Upper lobe of right lung (tissue), 1 donor: ENCODE data around the gene STK39. TPM values are rescaled to one million over a fixed set of nuclear protein-coding genes. Genes with fewer than 3 reads are reported as not detected.

Experiments used
- ATAC-seq: fragments of 200-7000 bp; cut with Tn5 transposase; one replicate; pipeline ENCODE4 v1.9.1; 2020; ENCODE audit warnings: mild to moderate bottlenecking, moderate library complexity
- DNase-seq: peaks from one replicate; pipeline ENCODE4 v3.0.0-alpha.2; 2020
- H3K27ac ChIP-seq: fragments of 200-600 bp; one replicate; pipeline ENCODE4 v1.8.0; 2022
- H3K27me3 ChIP-seq: fragments of 200-600 bp; one replicate; pipeline ENCODE4 v1.8.0; 2022; ENCODE audit warnings: mild to moderate bottlenecking
- H3K36me3 ChIP-seq: fragments of 200-600 bp; one replicate; pipeline ENCODE4 v1.8.0; 2022
- H3K4me1 ChIP-seq: fragments of 200-600 bp; one replicate; pipeline ENCODE4 v1.8.0; 2022
- H3K4me3 ChIP-seq: fragments of 200-600 bp; one replicate; pipeline ENCODE4 v1.8.0; 2022; ENCODE audit warnings: mild to moderate bottlenecking
- H3K9me3 ChIP-seq: fragments of 200-600 bp; one replicate; pipeline ENCODE4 v1.8.0; 2022
- intact Hi-C: fragments of 100-400 bp; cut with DNase I; formaldehyde crosslinking; loops from one replicate; pipeline ENCODE4 v1.11.0; 2022
- total RNA-seq: library from RNA; stranded (reverse); fragmentation: NEBNext Ultra II Directional; extraction: Animal tissue kit (Norgen Biotek cat#: 25700); gene quantifications from one replicate; pipeline ENCODE4 v1.2.1, GENCODE V29; 2021
- TF ChIP-seq, protein P1 (sequence below): fragments of 200-600 bp; IDR thresholded peaks from one replicate; pipeline ENCODE4 v1.8.0; 2022; ENCODE audit warnings: antibody characterized with exemption
- donor health status: DM: no; HTN: yes; CAD: no; lungs with severe emphysema.

STK39 gene
- total RNA-seq, 1 donor from 2014 or later: 13.2 TPM

GRCh38 chr2:168233726-168234406 lies 13.5 kb downstream of the STK39 start:
- no peaks in the 10 kb centered on the region for H3K4me1 ChIP-seq
- DNase-seq: no peak
- H3K4me3 ChIP-seq: no peak overlapping the region
- no peaks in the 10 kb centered on the region for H3K9me3 ChIP-seq
- no peaks in the 10 kb centered on the region for H3K36me3 ChIP-seq
- TF ChIP-seq, protein P1, sequence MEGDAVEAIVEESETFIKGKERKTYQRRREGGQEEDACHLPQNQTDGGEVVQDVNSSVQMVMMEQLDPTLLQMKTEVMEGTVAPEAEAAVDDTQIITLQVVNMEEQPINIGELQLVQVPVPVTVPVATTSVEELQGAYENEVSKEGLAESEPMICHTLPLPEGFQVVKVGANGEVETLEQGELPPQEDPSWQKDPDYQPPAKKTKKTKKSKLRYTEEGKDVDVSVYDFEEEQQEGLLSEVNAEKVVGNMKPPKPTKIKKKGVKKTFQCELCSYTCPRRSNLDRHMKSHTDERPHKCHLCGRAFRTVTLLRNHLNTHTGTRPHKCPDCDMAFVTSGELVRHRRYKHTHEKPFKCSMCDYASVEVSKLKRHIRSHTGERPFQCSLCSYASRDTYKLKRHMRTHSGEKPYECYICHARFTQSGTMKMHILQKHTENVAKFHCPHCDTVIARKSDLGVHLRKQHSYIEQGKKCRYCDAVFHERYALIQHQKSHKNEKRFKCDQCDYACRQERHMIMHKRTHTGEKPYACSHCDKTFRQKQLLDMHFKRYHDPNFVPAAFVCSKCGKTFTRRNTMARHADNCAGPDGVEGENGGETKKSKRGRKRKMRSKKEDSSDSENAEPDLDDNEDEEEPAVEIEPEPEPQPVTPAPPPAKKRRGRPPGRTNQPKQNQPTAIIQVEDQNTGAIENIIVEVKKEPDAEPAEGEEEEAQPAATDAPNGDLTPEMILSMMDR: no peak
- no peak overlapping the region for H3K27ac ChIP-seq
- H3K27me3 ChIP-seq: no peaks in the 10 kb centered on the region
- intact Hi-C loops: no loop called here
- no peak for ATAC-seq

GRCh38 chr2:168233166-168233565 lies 14.2 kb downstream of the STK39 start:
- Histone ChIP-seq H3K27me3 (no peaks in the 10 kb centered on the region), H3K27ac (no peak overlapping the region), H3K9me3 (no peaks in the 10 kb centered on the region), H3K4me1 (no peaks in the 10 kb centered on the region), H3K4me3 (no peak overlapping the region), H3K36me3 (no peaks in the 10 kb centered on the region)
- ATAC-seq: no peak
- TF ChIP-seq, protein P1: no peak
- no peak for DNase-seq
- intact Hi-C loops: no loop called here

DNA sequence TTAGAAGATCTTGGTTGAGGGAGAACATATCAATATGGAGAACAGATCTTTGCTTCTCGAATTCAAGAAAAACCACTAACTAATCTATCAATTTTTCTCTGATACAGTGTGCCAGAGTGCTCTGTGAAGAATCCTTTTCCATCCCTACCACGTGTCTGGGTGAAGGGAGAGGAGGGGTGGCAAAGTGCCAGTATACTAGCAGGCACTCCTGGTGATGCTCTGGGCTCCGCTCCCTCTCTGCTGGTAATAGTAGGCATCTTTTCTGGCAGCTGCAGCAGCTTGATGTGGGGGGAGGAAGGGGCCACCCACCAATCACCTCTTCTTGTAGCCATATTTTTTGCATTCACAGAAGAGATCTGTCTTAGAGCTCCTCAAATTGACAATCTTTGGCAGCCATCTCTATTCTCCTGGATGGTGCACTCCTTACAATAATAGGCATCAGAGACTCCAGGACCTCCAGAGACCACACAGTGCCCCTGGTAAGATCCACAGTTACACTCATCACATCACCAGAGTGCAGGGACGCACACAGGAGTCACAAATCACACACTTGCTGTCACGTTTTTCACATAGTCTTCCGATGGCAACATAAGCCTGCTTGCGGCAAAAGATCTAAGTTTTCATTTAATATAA lies 15.7 kb downstream of the STK39 start:
- DNase-seq (no peak), ATAC-seq (no peak)
- H3K27me3 ChIP-seq: no peaks in the 10 kb centered on the region
- no peaks in the 10 kb centered on the region for H3K9me3 ChIP-seq
- H3K36me3 ChIP-seq: no peaks in the 10 kb centered on the region
- intact Hi-C loops: no loop called here
- H3K27ac ChIP-seq: no peak overlapping the region
- TF ChIP-seq, protein P1: no peak
- no peaks in the 10 kb centered on the region for H3K4me1 ChIP-seq
- H3K4me3 ChIP-seq: no peak overlapping the region

DNA sequence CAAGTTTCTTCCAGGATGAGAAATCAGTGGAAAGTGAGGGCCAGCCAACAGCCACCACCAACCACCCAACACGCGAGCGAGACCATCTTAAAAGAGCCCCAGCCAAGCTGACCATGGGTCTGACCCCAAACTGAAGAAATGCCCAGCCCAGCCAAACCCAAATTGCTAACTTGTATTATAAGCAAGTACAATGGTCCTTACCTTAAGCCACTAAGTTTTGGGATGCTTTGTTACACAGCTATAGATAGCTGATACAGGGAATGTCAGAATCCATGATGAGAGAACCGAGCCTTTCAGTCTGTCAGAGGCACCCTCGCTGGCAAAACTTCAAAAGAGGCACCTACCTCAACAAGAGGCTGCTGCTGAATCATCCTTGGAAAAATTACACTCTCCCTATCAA lies 17.0 kb downstream of the STK39 start:
- Histone ChIP-seq H3K27ac (no peak overlapping the region), H3K4me3 (no peak overlapping the region), H3K36me3 (no peaks in the 10 kb centered on the region), H3K4me1 (no peaks in the 10 kb centered on the region), H3K9me3 (no peaks in the 10 kb centered on the region), H3K27me3 (no peaks in the 10 kb centered on the region)
- TF ChIP-seq, protein P1: no peak
- intact Hi-C loops: no loop called here
- ATAC-seq (no peak), DNase-seq (no peak)

DNA sequence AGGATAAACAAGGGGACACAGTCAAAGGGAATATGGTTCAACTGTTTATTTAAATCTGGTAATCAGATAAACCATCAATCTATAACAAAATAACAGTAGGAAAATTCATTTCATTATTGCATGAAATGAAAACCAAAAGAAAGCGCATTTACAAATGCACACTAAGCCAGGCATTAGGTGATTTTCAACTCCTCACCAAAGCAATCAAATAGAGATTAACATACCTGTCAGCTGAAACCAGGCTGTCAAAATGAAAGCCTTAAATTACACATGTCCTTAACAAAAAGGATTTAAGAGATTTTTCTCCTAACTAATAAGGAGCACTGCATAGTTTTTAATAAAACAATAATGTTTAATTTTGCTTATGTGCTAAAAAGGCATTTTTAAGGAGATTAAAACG lies 23.0 kb downstream of the STK39 start:
- ATAC-seq (no peak), DNase-seq (no peak)
- Histone ChIP-seq H3K36me3 (no peaks in the 10 kb centered on the region), H3K9me3 (no peaks in the 10 kb centered on the region), H3K27me3 (no peaks in the 10 kb centered on the region), H3K4me3 (no peak overlapping the region), H3K27ac (no peak overlapping the region), H3K4me1 (no peaks in the 10 kb centered on the region)
- intact Hi-C loops: no loop called here
- TF ChIP-seq, protein P1: no peak
